ENCODE results near the gene C17orf100. TPM values are rescaled to one million over a fixed set of nuclear protein-coding genes. Genes with fewer than 3 reads are reported as not detected.

Gene C17orf100
- polyA plus RNA-seq, 4 donors: 2.6 to 7.8 (median 4.5) TPM

- H3K27me3 ChIP-seq (ENCODE audit: control insufficient read depth in 3 of 3, insufficient read depth in 3 of 3, low read length in 3 of 3): no peaks in the 10 kb centered on the region
- no peak overlapping the region for H3K27ac ChIP-seq (ENCODE audit: low read depth in 1 of 3, low read length in 2 of 3)
- no peaks in the 10 kb centered on the region for H3K36me3 ChIP-seq (ENCODE audit: control insufficient read depth in 3 of 3, insufficient read depth in 2 of 3, low read depth in 1 of 3, low read length in 3 of 3)
- no peaks in the 10 kb centered on the region for H3K4me1 ChIP-seq (ENCODE audit: control insufficient read depth in 3 of 3, insufficient read depth in 2 of 3, low read depth in 1 of 3, low read length in 2 of 3)
- DNase-seq (no peak), FAIRE-seq (no peak)
- WGBS, 3 donors: 45 to 73% (median 55%) methylated on average over 14 of the region's 14 CpGs
- no peaks in the 10 kb centered on the region for H3K9me3 ChIP-seq (ENCODE audit: control insufficient read depth in 2 of 2, insufficient read depth in 1 of 2, low read depth in 1 of 2, low read length in 1 of 2)
- no peak overlapping the region for H3K4me3 ChIP-seq (ENCODE audit: low read depth in 1 of 3, low read length in 3 of 3)
These were observed 17.3 kb downstream of the C17orf100 start for GRCh38 chr17:6668727-6669425.

GRCh38 chr17:6669479-6670212, 18.1 kb downstream of the C17orf100 start:
- H3K27ac ChIP-seq (ENCODE audit: low read depth in 1 of 3, low read length in 2 of 3): no peak overlapping the region
- no peaks in the 10 kb centered on the region for H3K4me1 ChIP-seq (ENCODE audit: control insufficient read depth in 3 of 3, insufficient read depth in 2 of 3, low read depth in 1 of 3, low read length in 2 of 3)
- H3K4me3 ChIP-seq (ENCODE audit: low read depth in 1 of 3, low read length in 3 of 3): no peak overlapping the region
- WGBS, 3 donors: 55 to 74% (median 56%) methylated on average over 10 of the region's 10 CpGs
- H3K27me3 ChIP-seq (ENCODE audit: control insufficient read depth in 3 of 3, insufficient read depth in 3 of 3, low read length in 3 of 3): no peaks in the 10 kb centered on the region
- no peaks in the 10 kb centered on the region for H3K36me3 ChIP-seq (ENCODE audit: control insufficient read depth in 3 of 3, insufficient read depth in 2 of 3, low read depth in 1 of 3, low read length in 3 of 3)
- no peak for FAIRE-seq
- no peaks in the 10 kb centered on the region for H3K9me3 ChIP-seq (ENCODE audit: control insufficient read depth in 2 of 2, insufficient read depth in 1 of 2, low read depth in 1 of 2, low read length in 1 of 2)
- DNase-seq: no peak

DNA sequence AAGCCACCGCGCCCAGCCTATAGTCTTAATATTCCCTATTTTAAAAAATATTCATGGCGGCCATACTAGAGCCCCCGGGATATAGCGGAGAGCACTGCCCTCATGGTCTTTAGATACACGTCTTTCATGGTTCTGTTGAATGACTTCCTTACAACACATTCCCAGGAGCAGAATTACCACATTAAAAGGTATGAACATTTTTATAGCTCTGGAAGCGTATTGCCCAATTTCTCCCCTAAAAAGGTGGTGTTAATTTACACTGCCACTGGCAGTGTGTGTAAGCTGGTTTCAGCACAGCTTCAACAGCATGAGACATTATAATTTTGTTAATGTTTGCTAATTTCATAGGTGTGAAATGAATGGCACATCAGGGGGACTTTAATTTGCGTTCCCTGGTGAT, 19.0 kb downstream of the C17orf100 start:
- H3K4me3 ChIP-seq (ENCODE audit: low read depth in 1 of 3, low read length in 3 of 3): no peak overlapping the region
- H3K27me3 ChIP-seq (ENCODE audit: control insufficient read depth in 3 of 3, insufficient read depth in 3 of 3, low read length in 3 of 3): no peaks in the 10 kb centered on the region
- no peaks in the 10 kb centered on the region for H3K9me3 ChIP-seq (ENCODE audit: control insufficient read depth in 2 of 2, insufficient read depth in 1 of 2, low read depth in 1 of 2, low read length in 1 of 2)
- FAIRE-seq: no peak
- H3K36me3 ChIP-seq (ENCODE audit: control insufficient read depth in 3 of 3, insufficient read depth in 2 of 3, low read depth in 1 of 3, low read length in 3 of 3): no peaks in the 10 kb centered on the region
- no peaks in the 10 kb centered on the region for H3K4me1 ChIP-seq (ENCODE audit: control insufficient read depth in 3 of 3, insufficient read depth in 2 of 3, low read depth in 1 of 3, low read length in 2 of 3)
- no peak overlapping the region for H3K27ac ChIP-seq (ENCODE audit: low read depth in 1 of 3, low read length in 2 of 3)
- DNase-seq: no peak
- 92 to 94% (median 92%) methylated on average over 8 of the region's 8 CpGs for WGBS, 3 donors

DNA sequence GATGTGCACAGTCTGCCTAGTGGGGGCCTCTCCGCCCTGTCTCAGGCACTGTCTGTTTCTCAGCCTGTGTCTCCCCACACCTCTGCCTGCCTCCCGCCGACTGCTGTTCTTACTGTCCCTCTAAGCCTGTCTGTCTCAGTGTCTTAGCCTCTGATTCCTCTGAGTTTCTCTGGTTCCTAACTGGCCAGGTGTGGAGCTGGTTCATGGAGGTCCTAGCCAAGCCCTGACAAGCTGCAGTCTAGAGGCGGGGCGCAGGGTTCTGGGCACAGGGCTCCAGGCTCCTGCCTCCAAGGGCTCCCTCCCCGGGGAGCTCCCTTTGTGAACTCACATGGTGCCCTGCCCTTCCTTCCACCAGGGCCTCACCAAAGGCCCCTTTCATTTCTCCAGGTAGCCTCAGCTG, 19.4 kb downstream of the C17orf100 start:
- Histone ChIP-seq H3K4me3 (ENCODE audit: low read depth in 1 of 3, low read length in 3 of 3) (no peak overlapping the region), H3K27ac (ENCODE audit: low read depth in 1 of 3, low read length in 2 of 3) (no peak overlapping the region), H3K27me3 (ENCODE audit: control insufficient read depth in 3 of 3, insufficient read depth in 3 of 3, low read length in 3 of 3) (no peaks in the 10 kb centered on the region), H3K4me1 (ENCODE audit: control insufficient read depth in 3 of 3, insufficient read depth in 2 of 3, low read depth in 1 of 3, low read length in 2 of 3) (no peaks in the 10 kb centered on the region), H3K36me3 (ENCODE audit: control insufficient read depth in 3 of 3, insufficient read depth in 2 of 3, low read depth in 1 of 3, low read length in 3 of 3) (no peaks in the 10 kb centered on the region), H3K9me3 (ENCODE audit: control insufficient read depth in 2 of 2, insufficient read depth in 1 of 2, low read depth in 1 of 2, low read length in 1 of 2) (no peaks in the 10 kb centered on the region)
- WGBS, 3 donors: 78 to 90% (median 79%) methylated on average over 6 of the region's 6 CpGs
- DNase-seq (no peak), FAIRE-seq (no peak)

- no peak for DNase-seq
- Histone ChIP-seq H3K4me3 (ENCODE audit: low read depth in 1 of 3, low read length in 3 of 3) (no peak overlapping the region), H3K27ac (ENCODE audit: low read depth in 1 of 3, low read length in 2 of 3) (no peak overlapping the region), H3K9me3 (ENCODE audit: control insufficient read depth in 2 of 2, insufficient read depth in 1 of 2, low read depth in 1 of 2, low read length in 1 of 2) (no peaks in the 10 kb centered on the region), H3K36me3 (ENCODE audit: control insufficient read depth in 3 of 3, insufficient read depth in 2 of 3, low read depth in 1 of 3, low read length in 3 of 3) (no peaks in the 10 kb centered on the region), H3K4me1 (ENCODE audit: control insufficient read depth in 3 of 3, insufficient read depth in 2 of 3, low read depth in 1 of 3, low read length in 2 of 3) (no peaks in the 10 kb centered on the region), H3K27me3 (ENCODE audit: control insufficient read depth in 3 of 3, insufficient read depth in 3 of 3, low read length in 3 of 3) (no peaks in the 10 kb centered on the region)
- FAIRE-seq: no peak
- 83 to 87% (median 84%) methylated on average over 7 of the region's 7 CpGs for WGBS, 3 donors
These were observed 19.9 kb downstream of the C17orf100 start for GRCh38 chr17:6671431-6671830.

DNA sequence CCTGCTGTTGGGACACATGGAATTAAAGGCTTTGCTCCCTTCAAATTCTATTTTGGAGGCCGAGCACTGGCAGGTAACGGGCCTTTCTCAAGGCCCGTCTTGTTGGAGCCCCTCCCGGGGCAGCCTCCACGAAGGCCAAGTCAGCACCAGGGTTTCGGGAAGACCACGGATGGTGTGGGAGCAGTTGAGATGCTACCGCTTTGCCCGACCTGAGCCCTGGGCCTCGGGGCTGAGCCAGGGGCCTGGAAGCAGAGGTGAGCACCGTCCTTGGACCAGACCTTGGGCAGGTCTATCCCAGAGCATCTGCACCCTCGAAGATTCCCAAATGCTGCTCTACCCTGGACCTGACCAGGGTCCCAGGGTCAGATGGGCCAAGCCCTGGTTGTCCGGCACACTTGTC, 23.0 kb downstream of the C17orf100 start:
- H3K36me3 ChIP-seq (ENCODE audit: control insufficient read depth in 3 of 3, insufficient read depth in 2 of 3, low read depth in 1 of 3, low read length in 3 of 3): no peaks in the 10 kb centered on the region
- WGBS, 3 donors: 91 to 94% (median 93%) methylated on average over 13 of the region's 13 CpGs
- H3K27ac ChIP-seq (ENCODE audit: low read depth in 1 of 3, low read length in 2 of 3): no peak overlapping the region
- H3K9me3 ChIP-seq (ENCODE audit: control insufficient read depth in 2 of 2, insufficient read depth in 1 of 2, low read depth in 1 of 2, low read length in 1 of 2): no peaks in the 10 kb centered on the region
- H3K4me3 ChIP-seq (ENCODE audit: low read depth in 1 of 3, low read length in 3 of 3): no peak overlapping the region
- no peak for DNase-seq
- peaks cover 0 to 6% (median 4%) of the 10 kb centered on the region in 3 donors for H3K27me3 ChIP-seq (ENCODE audit: control insufficient read depth in 3 of 3, insufficient read depth in 3 of 3, low read length in 3 of 3)
- no peak for FAIRE-seq
- H3K4me1 ChIP-seq (ENCODE audit: control insufficient read depth in 3 of 3, insufficient read depth in 2 of 3, low read depth in 1 of 3, low read length in 2 of 3): no peaks in the 10 kb centered on the region

DNA sequence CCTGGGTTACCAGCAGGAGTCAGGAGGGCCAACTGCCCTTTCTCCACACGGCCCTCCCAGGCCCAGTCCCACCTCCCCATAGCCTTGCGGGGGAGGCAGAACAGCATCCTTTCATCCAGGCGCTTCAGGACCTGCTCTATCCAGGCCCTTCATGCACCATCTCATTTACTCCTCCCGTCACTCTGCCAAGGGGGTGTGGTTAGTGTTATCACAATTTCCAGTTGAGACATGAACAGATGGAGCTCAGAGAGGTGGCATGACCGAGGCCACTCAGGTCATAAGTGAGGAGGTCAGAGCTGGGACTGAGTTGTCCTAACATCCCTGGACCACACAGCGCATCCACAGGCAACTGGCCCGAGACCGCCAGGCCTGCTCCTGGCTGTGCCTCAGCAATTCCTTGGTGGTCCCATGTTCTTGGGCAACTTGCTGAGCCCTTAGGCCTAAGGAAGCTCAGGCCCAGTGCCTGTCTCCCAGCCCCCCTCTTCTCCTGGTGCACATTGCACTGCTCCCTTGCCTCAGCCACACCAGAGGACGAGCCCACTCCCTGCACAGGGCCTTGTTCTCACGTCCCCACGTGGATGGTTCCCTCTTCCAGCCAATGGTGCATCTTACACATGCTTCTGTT, 23.8 kb downstream of the C17orf100 start:
- no peak for FAIRE-seq
- WGBS, 3 donors: 72 to 75% (median 75%) methylated on average over 11 of the region's 11 CpGs
- no peaks in the 10 kb centered on the region for H3K36me3 ChIP-seq (ENCODE audit: control insufficient read depth in 3 of 3, insufficient read depth in 2 of 3, low read depth in 1 of 3, low read length in 3 of 3)

DNA sequence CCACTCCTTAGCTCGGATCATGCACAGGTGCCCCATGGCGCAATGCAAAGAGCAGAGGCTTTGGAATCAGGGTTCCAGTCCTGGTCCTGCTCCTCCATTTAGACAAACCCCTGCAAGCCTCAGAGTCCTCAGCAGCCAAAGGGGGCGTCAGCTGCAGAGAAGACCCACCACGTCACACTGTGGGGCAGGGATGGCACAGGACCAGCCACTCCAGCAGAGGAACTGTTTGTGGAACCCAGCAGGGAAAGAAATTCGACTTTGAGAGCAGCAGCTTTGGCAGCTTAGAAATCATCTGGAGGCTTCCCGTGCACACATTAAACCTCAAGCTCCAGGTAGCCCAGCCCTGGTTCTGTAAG, 25.2 kb downstream of the C17orf100 start:
- no peaks in the 10 kb centered on the region for H3K4me1 ChIP-seq (ENCODE audit: control insufficient read depth in 3 of 3, insufficient read depth in 2 of 3, low read depth in 1 of 3, low read length in 2 of 3)
- DNase-seq (no peak), FAIRE-seq (no peak)
- H3K27me3 ChIP-seq (ENCODE audit: control insufficient read depth in 3 of 3, insufficient read depth in 3 of 3, low read length in 3 of 3): peaks cover 0 to 6% (median 4%) of the 10 kb centered on the region in 3 donors
- H3K4me3 ChIP-seq (ENCODE audit: low read depth in 1 of 3, low read length in 3 of 3): no peak overlapping the region
- 66 to 74% (median 66%) methylated on average over 6 of the region's 6 CpGs for WGBS, 3 donors
- H3K9me3 ChIP-seq (ENCODE audit: control insufficient read depth in 2 of 2, insufficient read depth in 1 of 2, low read depth in 1 of 2, low read length in 1 of 2): no peaks in the 10 kb centered on the region
- H3K36me3 ChIP-seq (ENCODE audit: control insufficient read depth in 3 of 3, insufficient read depth in 2 of 3, low read depth in 1 of 3, low read length in 3 of 3): no peaks in the 10 kb centered on the region
- H3K27ac ChIP-seq (ENCODE audit: low read depth in 1 of 3, low read length in 2 of 3): no peak overlapping the region

More for the DNA sequence above, 23.8 kb downstream of the C17orf100 start:
- no peak for DNase-seq
- Histone ChIP-seq H3K4me3 (ENCODE audit: low read depth in 1 of 3, low read length in 3 of 3) (no peak overlapping the region), H3K4me1 (ENCODE audit: control insufficient read depth in 3 of 3, insufficient read depth in 2 of 3, low read depth in 1 of 3, low read length in 2 of 3) (no peaks in the 10 kb centered on the region), H3K27ac (ENCODE audit: low read depth in 1 of 3, low read length in 2 of 3) (no peak overlapping the region), H3K27me3 (ENCODE audit: control insufficient read depth in 3 of 3, insufficient read depth in 3 of 3, low read length in 3 of 3) (peaks cover 0 to 6% (median 4%) of the 10 kb centered on the region in 3 donors), H3K9me3 (ENCODE audit: control insufficient read depth in 2 of 2, insufficient read depth in 1 of 2, low read depth in 1 of 2, low read length in 1 of 2) (no peaks in the 10 kb centered on the region)
